Trophoblast cell (in vitro differentiated cells and primary cell): ENCODE data around the gene STARD7.

Source experiments
- DNase-seq, 2 donors: peaks; one replicate each; pipeline ENCODE4 v3.0.0-alpha.2; 2016
- H2AFZ ChIP-seq: 2 replicates; pipeline ENCODE4 v1.6.1; 2013; ENCODE audit warnings: low read length, moderate library complexity, mild to moderate bottlenecking; ENCODE audit not compliant: insufficient read depth, poor library complexity
- H2AK5ac ChIP-seq: 2 replicates; pipeline ENCODE4 v1.6.1; 2013; ENCODE audit warnings: mild to moderate bottlenecking, low read length
- H2BK120ac ChIP-seq: 2 replicates; pipeline ENCODE4 v1.6.1; 2013; ENCODE audit warnings: low read length, mild to moderate bottlenecking, moderate library complexity; ENCODE audit not compliant: insufficient read depth, poor library complexity
- H2BK12ac ChIP-seq: 2 replicates; pipeline ENCODE4 v1.6.1; 2013; ENCODE audit warnings: mild to moderate bottlenecking, low read length, moderate library complexity
- H2BK5ac ChIP-seq: 2 replicates; pipeline ENCODE4 v1.6.1; 2013; ENCODE audit warnings: low read length, low read depth, moderate library complexity, mild to moderate bottlenecking; ENCODE audit not compliant: poor library complexity
- H3K14ac ChIP-seq: 2 replicates; pipeline ENCODE4 v1.6.1; 2013; ENCODE audit warnings: mild to moderate bottlenecking, low read length
- H3K18ac ChIP-seq: 2 replicates; pipeline ENCODE4 v1.6.1; 2013; ENCODE audit warnings: mild to moderate bottlenecking, low read length
- H3K23ac ChIP-seq: 2 replicates; pipeline ENCODE4 v1.6.1; 2013; ENCODE audit warnings: low read length
- H3K27ac ChIP-seq: 2 replicates; pipeline ENCODE4 v1.5.1; 2013; ENCODE audit warnings: low read depth, mild to moderate bottlenecking, inconsistent platforms, low read length, moderate library complexity
- H3K27me3 ChIP-seq: 2 replicates; pipeline ENCODE4 v1.6.1; 2013; ENCODE audit warnings: inconsistent platforms, mild to moderate bottlenecking, low read length, moderate library complexity; ENCODE audit not compliant: insufficient read depth
- H3K36me3 ChIP-seq, 2 experiments: 1 replicate in 1 of 2; 2 replicates in 1 of 2; pipeline ENCODE4 v1.6.1; 2013; ENCODE audit warnings: low read length in 2 of 2, mild to moderate bottlenecking in 2 of 2, moderate library complexity in 1 of 2; ENCODE audit not compliant: insufficient read depth in 2 of 2, control insufficient read depth in 1 of 2
- H3K4ac ChIP-seq: 2 replicates; pipeline ENCODE4 v1.6.1; 2013; ENCODE audit warnings: low read depth, mild to moderate bottlenecking, low read length, moderate library complexity
- H3K4me1 ChIP-seq, 2 experiments: 1 replicate in 1 of 2; 2 replicates in 1 of 2; pipeline ENCODE4 v1.6.1; 2013; ENCODE audit warnings: low read length in 2 of 2, mild to moderate bottlenecking in 2 of 2, moderate library complexity in 1 of 2; ENCODE audit not compliant: insufficient read depth in 2 of 2, control insufficient read depth in 1 of 2
- H3K4me2 ChIP-seq: 2 replicates; pipeline ENCODE4 v1.6.1; 2013; ENCODE audit warnings: inconsistent platforms, mild to moderate bottlenecking, low read length, moderate library complexity
- H3K4me3 ChIP-seq: 2 replicates; pipeline ENCODE4 v1.5.1; 2013; ENCODE audit warnings: mild to moderate bottlenecking, low read depth, low read length, inconsistent platforms
- H3K79me1 ChIP-seq: one replicate; pipeline ENCODE4 v1.6.1; 2013; ENCODE audit warnings: low read length
- H3K79me2 ChIP-seq: 2 replicates; pipeline ENCODE4 v1.6.1; 2013; ENCODE audit warnings: low read length, mild to moderate bottlenecking; ENCODE audit not compliant: control insufficient read depth, insufficient read depth, poor library complexity
- H3K9ac ChIP-seq: 2 replicates; pipeline ENCODE4 v1.6.1; 2013; ENCODE audit warnings: mild to moderate bottlenecking, low read length
- H3K9me3 ChIP-seq: 2 replicates; pipeline ENCODE4 v1.6.1; 2013; ENCODE audit warnings: low read depth, mild to moderate bottlenecking, control low read depth, inconsistent platforms, low read length; ENCODE audit not compliant: insufficient read depth
- H4K12ac ChIP-seq: 2 replicates; pipeline ENCODE4 v1.6.1; 2013; ENCODE audit warnings: low read depth, mild to moderate bottlenecking, low read length, moderate library complexity
- H4K8ac ChIP-seq: 2 replicates; pipeline ENCODE4 v1.6.1; 2013; ENCODE audit warnings: low read depth, mild to moderate bottlenecking, low read length, moderate library complexity
- H4K91ac ChIP-seq: one replicate; pipeline ENCODE4 v1.6.1; 2013; ENCODE audit warnings: low read depth, mild to moderate bottlenecking, low read length, moderate library complexity
- WGBS: extraction: QIAGEN DNeasy Blood & Tissue Kit; methylation state at CpG from one replicate; pipeline ENCODE4 v1.1.7; 2013; ENCODE audit warnings: missing lambda C conversion rate; ENCODE audit not compliant: insufficient read length, insufficient coverage; ENCODE audit errors: extremely low coverage; 5-methylcytosine and 5-hydroxymethylcytosine counted together

Gene STARD7

DNA sequence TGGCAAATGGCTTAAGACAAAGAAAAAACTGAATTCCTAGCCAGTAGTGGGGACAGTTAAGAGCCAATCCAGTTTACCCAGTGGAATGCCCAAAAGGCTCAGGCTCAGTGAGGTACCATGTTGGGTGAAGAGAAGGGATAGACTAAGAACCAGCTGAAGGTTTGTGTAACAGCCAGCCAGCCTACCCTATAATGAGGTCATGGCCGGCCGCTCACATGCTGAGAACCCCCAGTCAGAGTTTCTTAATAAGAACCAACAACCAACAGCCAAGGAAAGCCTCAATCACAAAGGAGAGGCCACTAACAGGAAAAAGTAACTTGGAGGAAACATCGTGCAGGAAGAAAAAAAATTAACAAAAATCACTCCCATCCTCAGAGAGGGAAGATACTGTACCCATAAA is 38.0 kb downstream of the STARD7 start:
- Histone ChIP-seq H3K27ac (no peak overlapping the region), H2AK5ac (no peak overlapping the region), H3K79me2 (no peaks in the 10 kb centered on the region), H4K8ac (no peak overlapping the region), H3K4me1 (no peaks in the 10 kb centered on the region), H3K79me1 (no peaks in the 10 kb centered on the region), H3K14ac (no peak overlapping the region), H4K12ac (no peak overlapping the region), H2BK12ac (no peak overlapping the region), H3K4me2 (no peak overlapping the region), H3K36me3 (no peaks in the 10 kb centered on the region), H3K4me3 (no peak overlapping the region), H3K9ac (no peak overlapping the region), H2BK120ac (no peak overlapping the region), H2AFZ (no peak overlapping the region), H3K18ac (no peak overlapping the region), H4K91ac (no peak overlapping the region), H3K9me3 (no peaks in the 10 kb centered on the region), H3K27me3 (no peaks in the 10 kb centered on the region), H2BK5ac (no peak overlapping the region), H3K4ac (no peak overlapping the region), H3K23ac (no peak overlapping the region)
- DNase-seq, result no peak
- WGBS, result no CpG with 5 or more reads among the region's 3 CpGs

DNA sequence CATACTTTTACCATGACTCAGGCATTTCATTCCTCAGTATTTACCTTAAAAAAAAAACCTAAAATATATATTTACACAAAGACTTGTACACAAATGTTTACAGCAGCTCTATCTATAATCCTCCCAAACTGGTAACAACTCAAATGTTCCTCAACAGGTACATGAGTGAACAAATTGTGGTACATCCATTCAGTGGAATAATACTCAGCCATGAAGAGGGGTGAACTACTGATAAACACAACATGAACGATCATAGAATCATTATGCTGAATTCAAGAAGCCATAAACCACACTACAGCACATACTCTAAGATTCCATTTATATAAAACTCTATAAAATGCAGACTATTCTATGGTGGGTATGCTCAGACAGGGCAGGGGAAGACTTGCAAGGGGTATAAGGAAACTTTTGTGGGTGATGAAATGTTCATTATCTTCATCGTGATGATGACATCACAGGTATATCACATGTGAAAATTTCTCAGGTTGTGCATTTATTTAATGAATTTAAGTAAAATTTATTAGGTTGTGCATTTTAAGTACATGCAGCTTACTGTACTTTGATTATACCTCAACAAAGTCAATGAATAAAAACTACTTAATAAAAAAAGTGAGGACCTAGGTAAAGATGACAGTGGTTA is 38.6 kb downstream of the STARD7 start:
- H3K27me3 ChIP-seq, result no peaks in the 10 kb centered on the region
- H3K14ac ChIP-seq, result no peak overlapping the region
- no peak overlapping the region for H3K18ac ChIP-seq
- no peaks in the 10 kb centered on the region for H3K36me3 ChIP-seq
- DNase-seq, result no peak
- H3K9me3 ChIP-seq, result no peaks in the 10 kb centered on the region
- H3K79me1 ChIP-seq, result no peaks in the 10 kb centered on the region
- H3K23ac ChIP-seq, result no peak overlapping the region
- no peak overlapping the region for H2AFZ ChIP-seq
- H3K9ac ChIP-seq, result no peak overlapping the region
- no peaks in the 10 kb centered on the region for H3K79me2 ChIP-seq
- H3K27ac ChIP-seq, result no peak overlapping the region
- no peak overlapping the region for H3K4ac ChIP-seq
- H4K12ac ChIP-seq, result no peak overlapping the region
- H3K4me2 ChIP-seq, result no peak overlapping the region
- no CpG with 5 or more reads among the region's 2 CpGs for WGBS
- H2BK5ac ChIP-seq, result no peak overlapping the region
- no peak overlapping the region for H4K91ac ChIP-seq
- no peak overlapping the region for H3K4me3 ChIP-seq
- H4K8ac ChIP-seq, result no peak overlapping the region
- no peak overlapping the region for H2AK5ac ChIP-seq
- no peak overlapping the region for H2BK12ac ChIP-seq
- no peaks in the 10 kb centered on the region for H3K4me1 ChIP-seq
- no peak overlapping the region for H2BK120ac ChIP-seq

DNA sequence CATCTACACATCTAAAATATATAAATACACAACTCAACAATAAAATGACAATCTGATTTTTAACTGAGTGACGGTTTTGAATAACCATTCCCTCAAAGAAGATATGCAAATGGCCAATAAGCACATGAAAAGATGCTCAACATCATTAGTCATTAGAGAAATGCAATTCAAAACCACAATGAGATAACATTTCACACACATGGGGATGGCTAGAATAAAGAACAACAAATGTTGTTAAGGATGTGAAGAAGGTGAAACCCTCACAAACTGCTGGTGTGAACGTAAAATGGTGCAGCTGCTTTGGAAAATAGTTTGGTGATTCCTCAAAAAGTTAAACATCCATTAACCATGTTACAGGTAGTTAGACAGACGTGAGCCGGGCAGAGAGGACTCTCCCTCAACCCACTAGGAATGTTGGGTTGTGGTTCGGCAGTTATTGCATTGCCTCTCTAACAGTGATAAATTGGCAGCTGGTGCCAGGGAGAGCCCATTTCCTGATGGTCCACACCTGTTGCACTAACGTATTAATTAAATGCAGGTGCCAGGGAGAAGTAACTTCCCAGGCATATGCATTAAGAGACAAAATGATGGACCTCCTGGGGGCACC is 41.1 kb downstream of the STARD7 start:
- Histone ChIP-seq H3K4me1 (no peaks in the 10 kb centered on the region), H4K12ac (no peak overlapping the region), H2BK12ac (no peak overlapping the region), H3K9ac (no peak overlapping the region), H2AK5ac (no peak overlapping the region), H3K4me2 (no peak overlapping the region), H4K91ac (no peak overlapping the region), H2BK5ac (no peak overlapping the region), H3K4ac (no peak overlapping the region), H3K27me3 (no peaks in the 10 kb centered on the region), H3K9me3 (no peaks in the 10 kb centered on the region), H3K14ac (no peak overlapping the region), H2BK120ac (no peak overlapping the region), H3K23ac (no peak overlapping the region), H3K4me3 (no peak overlapping the region), H3K36me3 (no peaks in the 10 kb centered on the region), H3K79me1 (no peaks in the 10 kb centered on the region), H3K27ac (no peak overlapping the region), H2AFZ (no peak overlapping the region), H3K79me2 (no peaks in the 10 kb centered on the region), H3K18ac (no peak overlapping the region), H4K8ac (no peak overlapping the region)
- no peak for DNase-seq
- WGBS, result no CpG with 5 or more reads among the region's 6 CpGs

DNA sequence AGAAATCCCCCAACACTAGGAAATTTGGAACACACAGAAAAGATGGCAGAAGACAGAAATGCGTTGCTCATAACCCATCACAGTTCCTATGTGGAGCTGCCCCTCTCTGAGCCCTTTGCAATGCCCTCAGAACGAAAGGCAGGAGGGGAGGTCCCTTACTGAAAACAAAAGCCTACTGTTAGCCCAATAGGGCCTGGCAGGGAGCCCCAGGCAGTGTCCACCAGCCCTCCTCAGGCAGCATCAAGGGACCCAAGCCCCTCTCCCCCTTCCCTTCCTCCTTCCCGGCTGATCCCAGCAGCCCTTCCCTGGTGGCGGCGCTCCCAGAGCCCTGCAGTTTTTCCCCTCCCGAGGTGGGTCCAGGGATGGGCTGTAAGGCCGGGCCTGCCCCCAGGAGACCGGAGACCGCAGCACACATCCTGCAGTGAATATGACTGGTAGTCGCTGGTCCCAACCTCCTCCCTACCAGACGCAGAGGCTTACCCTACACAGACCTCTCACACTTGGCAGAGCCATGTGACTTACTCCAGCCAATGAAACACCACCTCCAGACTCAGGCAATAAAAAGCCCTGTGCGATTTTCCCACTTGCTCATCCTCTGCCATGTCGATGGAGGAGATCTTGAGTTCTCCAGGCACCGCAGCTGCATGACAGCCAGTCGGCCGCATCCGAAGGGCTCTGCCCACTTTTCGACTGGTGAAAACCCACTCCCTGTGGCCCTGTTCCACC is 44.0 kb downstream of the STARD7 start:
- Histone ChIP-seq H3K18ac (no peak overlapping the region), H2BK12ac (no peak overlapping the region), H4K91ac (no peak overlapping the region), H2BK5ac (no peak overlapping the region), H3K9ac (no peak overlapping the region), H3K36me3 (no peaks in the 10 kb centered on the region), H3K23ac (no peak overlapping the region), H4K12ac (no peak overlapping the region), H3K79me2 (no peaks in the 10 kb centered on the region), H3K9me3 (no peaks in the 10 kb centered on the region), H3K4ac (no peak overlapping the region), H3K4me3 (no peak overlapping the region), H3K14ac (no peak overlapping the region), H4K8ac (no peak overlapping the region), H3K27me3 (no peaks in the 10 kb centered on the region), H3K4me1 (no peaks in the 10 kb centered on the region), H2BK120ac (no peak overlapping the region), H3K79me1 (no peaks in the 10 kb centered on the region), H3K27ac (no peak overlapping the region), H2AK5ac (no peak overlapping the region), H2AFZ (no peak overlapping the region), H3K4me2 (no peak overlapping the region)
- DNase-seq, result no peak
- no CpG with 5 or more reads among the region's 18 CpGs for WGBS
